GM12864 (cell line): Measurements from ENCODE around the gene ROPN1L.

Source experiments
- DNase-seq: peaks from one replicate; pipeline ENCODE4 v3.0.0-alpha.2; 2011; ENCODE audit warnings: low read depth
- H3K4me3 ChIP-seq: 2 replicates; pipeline ENCODE4 v1.5.1; 2011; ENCODE audit warnings: mild to moderate bottlenecking, low read depth, low read length, control low read depth
- CTCF ChIP-seq: IDR thresholded peaks from 2 replicates; pipeline ENCODE4 v1.5.1; 2011; ENCODE audit warnings: low read depth, mild to moderate bottlenecking, moderate library complexity, low read length, control low read depth, inconsistent platforms; ENCODE audit errors: missing control alignments

The ROPN1L gene

DNA sequence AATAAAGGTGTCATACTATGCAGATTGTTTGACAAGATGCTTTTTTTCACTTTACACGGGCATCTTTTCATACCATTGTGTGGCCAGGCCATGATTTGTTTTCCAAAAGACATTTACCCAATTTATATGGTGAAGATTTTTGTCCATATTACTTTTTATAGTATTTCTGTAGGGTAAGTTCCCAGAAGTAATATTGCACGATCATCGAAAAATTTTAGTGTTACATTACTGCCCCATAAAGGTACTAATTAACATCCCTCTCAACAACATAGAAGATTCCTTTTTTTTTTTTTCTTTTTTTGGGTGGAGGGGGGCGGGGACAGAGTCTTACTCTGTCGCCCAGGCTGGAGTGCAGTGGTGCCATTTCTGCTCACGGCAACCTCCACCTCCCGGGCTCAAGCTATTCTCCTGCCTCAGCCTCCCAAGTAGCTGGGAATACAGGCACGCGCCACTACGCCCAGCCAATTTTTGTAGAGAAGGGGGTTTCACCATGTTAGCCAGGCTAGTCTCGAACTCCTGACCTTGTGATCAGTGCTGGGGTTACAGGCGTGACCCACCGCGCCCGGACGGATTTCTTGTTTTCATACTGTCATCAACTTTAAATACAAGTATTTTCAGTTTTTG is 1.2 kb upstream of the ROPN1L start:
- DNase-seq = no peak
- H3K4me3 ChIP-seq = no peak overlapping the region
- TF ChIP-seq CTCF = no peak

DNA sequence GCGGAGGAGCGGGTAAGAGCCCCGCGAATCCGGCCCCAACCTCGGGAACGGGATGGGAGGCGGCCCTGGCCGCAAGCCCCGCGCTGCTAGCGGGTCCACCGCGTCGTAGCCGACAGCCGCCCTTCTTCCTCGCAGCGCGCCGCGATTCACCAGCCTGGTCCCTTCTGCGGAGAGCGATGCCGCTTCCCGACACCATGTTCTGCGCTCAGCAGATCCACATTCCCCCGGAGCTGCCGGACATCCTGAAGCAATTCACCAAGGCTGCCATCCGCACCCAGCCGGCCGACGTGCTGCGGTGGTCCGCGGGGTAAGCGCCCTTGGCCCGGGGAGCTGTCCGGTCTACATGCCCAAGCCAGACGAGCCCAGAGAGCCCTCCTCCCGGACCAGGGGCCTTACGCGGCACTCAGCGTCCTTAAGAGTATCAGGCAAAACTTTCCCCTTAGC is 335 bp downstream of the ROPN1L start:
- no peak for TF ChIP-seq CTCF
- H3K4me3 ChIP-seq = peak overlapping the region; percentile 69
- DNase-seq = no peak

DNA sequence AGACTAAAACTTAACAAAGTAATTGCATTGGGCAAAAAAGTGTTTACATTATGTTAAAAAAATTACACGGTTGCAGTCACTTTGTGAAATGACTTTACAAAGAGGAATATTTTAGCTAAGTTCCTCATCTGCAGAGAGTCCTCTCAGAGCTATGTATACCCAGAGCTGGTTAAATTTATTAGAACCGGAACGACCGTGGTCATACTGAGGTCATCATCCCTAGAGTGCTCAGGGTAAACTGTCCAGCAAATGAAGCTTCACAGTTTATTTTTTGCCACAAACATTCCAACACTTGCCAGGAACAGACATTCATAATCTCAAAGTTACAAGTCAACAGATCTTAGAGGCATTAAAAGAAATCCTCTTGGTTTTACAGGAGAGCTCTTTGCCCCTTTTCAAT is 897 bp downstream of the ROPN1L start:
- no peak for TF ChIP-seq CTCF
- H3K4me3 ChIP-seq = no peak overlapping the region; the same call in 1 of the 2 replicates
- no peak for DNase-seq

- DNase-seq = no peak
- no peak for TF ChIP-seq CTCF
- H3K4me3 ChIP-seq = no peak overlapping the region
These were observed 3.7 kb downstream of the ROPN1L start for GRCh38 chr5:10445352-10445751.

GRCh38 chr5:10446490-10446889 is 4.8 kb downstream of the ROPN1L start:
- TF ChIP-seq CTCF = no peak
- H3K4me3 ChIP-seq = no peak overlapping the region
- DNase-seq = no peak

- no peak for TF ChIP-seq CTCF
- no peak overlapping the region for H3K4me3 ChIP-seq
- DNase-seq = no peak
These were observed 5.4 kb downstream of the ROPN1L start for GRCh38 chr5:10447041-10447440.

DNA sequence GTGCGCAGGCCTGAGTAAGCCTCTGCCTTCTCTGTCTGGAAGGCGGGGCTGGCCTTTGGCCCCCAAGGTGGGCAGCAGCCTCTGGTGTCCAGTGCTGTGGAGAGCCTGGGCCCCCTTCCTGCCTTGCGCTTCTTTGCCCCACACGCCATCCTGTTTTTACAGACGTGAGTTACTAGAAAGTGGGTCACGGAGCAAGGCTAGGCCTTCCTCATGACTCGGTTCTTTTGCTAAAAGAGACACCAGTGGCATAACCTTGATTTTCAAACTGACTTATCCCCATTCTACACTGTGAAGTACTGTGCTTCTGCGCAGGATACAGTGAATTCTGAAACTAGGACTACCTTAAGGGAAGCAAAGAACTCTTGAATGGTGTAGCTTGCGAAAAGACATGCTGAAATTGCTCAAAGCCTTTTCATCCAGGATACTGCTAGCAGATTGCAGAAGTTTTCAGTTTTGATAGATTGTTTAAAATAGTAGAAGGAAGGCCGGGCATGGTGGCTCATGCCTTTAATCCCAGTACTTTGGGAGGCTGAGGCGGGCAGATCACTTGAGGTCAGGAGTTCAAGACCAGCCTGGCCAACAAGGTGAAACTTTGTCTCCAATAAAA is 7.2 kb downstream of the ROPN1L start:
- DNase-seq = no peak
- no peak overlapping the region for H3K4me3 ChIP-seq
- no peak for TF ChIP-seq CTCF
